H7 (cell line): Measurements from ENCODE around the gene TMEM174. TPM values are rescaled to one million over a fixed set of nuclear protein-coding genes. Genes with fewer than 3 reads are reported as not detected.
"Not testable (repeated sequence)": the region's sequence is repeated elsewhere in the genome, so short reads cannot be mapped to it uniquely, and the experiment has no call there.

Experiments
- DNase-seq: peaks from one replicate; pipeline ENCODE4 v3.0.0; 2012
- H3K27me3 ChIP-seq: 2 replicates; pipeline ENCODE4 v1.6.0; 2011; ENCODE audit warnings: mild to moderate bottlenecking, low read length; ENCODE audit not compliant: control insufficient read depth, insufficient read depth
- H3K36me3 ChIP-seq: replicated peaks from 2 replicates; pipeline ENCODE4 v1.5.1; 2011; ENCODE audit warnings: low read length; ENCODE audit not compliant: control insufficient read depth, insufficient read depth
- H3K4me3 ChIP-seq: 2 replicates; pipeline ENCODE4 v1.5.1; 2011; ENCODE audit warnings: low read depth, mild to moderate bottlenecking, control low read depth, low read length, moderate library complexity; ENCODE audit not compliant: insufficient read depth
- total RNA-seq: library from RNA; depleted of rRNA; stranded (reverse); fragments of >200 nt; shearing (Covaris generic); gene quantifications from 2 replicates; pipeline ENCODE4 v1.2.3, GENCODE V29; 2014; rRNA removed

The TMEM174 gene
- total RNA-seq, 1 experiment from 2014 or later = not detected

DNA sequence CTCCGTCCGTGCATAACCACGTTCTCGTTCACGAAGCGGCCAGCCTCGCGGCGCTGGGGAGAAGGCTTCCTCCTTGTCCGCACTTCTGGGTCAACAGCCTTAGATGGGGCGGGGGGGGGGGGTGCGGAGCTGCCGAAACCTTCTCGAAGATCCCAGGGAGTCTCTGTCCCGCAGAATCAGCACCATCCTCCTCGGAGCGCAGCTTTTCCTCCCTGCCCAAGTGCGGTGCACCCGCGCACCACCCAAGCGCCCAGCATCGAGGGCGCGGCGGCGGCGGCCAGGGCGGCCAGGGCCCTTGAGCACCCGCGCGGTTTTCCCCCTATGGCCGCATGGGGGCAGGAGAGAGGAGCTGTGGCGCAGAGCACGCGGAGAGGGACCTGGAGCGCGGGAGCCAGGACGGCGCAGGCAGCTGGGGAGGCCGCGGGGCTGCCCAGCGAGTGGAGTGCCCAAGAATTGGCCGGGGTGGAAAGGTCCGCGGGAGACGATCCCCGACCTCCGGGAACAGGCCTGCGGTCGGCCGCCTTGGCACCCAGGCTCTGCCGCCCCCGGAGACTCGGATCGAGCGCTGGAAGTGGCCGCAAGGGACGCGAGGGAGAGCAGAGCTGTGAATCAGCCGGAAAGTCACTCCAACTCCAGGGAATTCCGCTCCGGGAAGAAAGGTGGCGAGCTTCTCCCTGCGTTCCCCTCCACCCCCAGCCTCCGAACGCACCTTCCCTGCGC lies 43.1 kb downstream of the TMEM174 start:
- Histone ChIP-seq H3K27me3 (peaks cover 31% of the 10 kb centered on the region), H3K4me3 (peak overlapping the region; percentile 43), H3K36me3 (no peaks in the 10 kb centered on the region)
- peak; percentile 94 for DNase-seq

DNA sequence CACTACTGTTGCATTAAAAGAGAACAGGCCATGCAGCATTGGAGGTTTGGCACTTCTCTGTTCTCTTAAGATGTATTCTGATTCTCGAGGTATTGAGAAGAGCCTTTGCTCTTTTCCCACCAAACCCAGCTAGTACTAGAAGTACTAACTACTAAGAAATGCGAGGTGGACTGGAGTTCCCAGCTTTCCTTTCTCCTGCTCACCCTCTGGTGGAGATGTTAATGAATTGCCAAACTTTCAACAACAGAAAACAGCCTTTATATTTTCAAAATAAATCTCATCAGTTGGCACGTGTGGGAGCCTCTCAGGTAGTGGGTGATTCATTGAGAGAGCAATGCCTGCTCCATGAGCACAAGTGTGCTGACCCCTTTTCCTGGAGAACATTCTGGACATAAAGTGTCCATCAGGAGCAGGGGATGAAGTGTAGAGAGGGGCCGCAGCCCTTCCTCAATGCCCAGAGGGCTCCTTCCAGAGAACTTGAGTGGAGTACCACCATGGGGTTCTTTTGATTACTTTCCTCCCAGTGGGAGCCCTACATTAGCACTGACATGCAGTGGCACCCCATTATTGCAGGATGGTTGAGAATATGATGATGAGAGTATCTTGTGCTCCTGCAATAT lies 45.7 kb downstream of the TMEM174 start:
- no peaks in the 10 kb centered on the region for H3K36me3 ChIP-seq
- peak; percentile 45 for DNase-seq
- H3K27me3 ChIP-seq = peaks cover 31% of the 10 kb centered on the region
- no peak overlapping the region for H3K4me3 ChIP-seq

DNA sequence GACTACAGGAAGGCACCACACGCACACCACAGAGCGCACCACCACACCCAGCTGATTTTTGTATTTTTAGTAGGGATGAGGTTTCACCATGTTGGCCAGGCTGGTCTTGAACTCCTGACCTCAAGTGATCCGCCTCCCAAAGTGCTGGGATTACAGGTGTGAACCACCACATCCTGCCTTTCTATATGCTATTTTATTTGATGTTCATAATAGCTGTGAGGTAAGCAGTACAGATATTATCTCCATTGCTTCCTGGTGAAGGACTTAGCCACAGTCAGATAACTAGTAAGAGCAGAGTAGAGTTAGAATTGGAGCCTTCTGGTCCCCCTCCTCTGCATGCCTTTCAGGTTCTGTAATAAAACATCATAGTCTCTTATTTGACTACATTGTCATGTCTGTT lies 46.3 kb downstream of the TMEM174 start:
- not testable (repeated sequence) for H3K4me3 ChIP-seq, H3K36me3 ChIP-seq, DNase-seq
- peaks cover 31% of the 10 kb centered on the region for H3K27me3 ChIP-seq

DNA sequence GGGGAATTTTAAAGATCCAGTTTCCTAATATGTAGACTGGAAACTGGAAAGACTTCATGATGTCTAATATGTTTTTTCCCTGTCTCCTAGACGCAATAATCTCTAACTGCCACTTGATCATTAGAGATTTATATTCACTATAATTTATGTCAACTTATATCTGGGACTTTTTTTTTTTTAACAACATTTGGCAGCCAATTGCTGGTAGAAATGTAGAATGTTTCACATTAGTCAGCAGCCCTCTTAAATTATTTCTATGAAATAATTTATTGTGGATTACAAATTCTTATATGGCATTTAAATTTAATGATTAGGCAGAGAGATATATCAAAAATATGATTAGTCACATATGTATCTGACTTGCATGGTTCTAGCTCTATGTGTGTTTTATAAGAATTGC lies 48.2 kb downstream of the TMEM174 start:
- Histone ChIP-seq H3K36me3 (no peaks in the 10 kb centered on the region), H3K4me3 (no peak overlapping the region), H3K27me3 (peaks cover 21% of the 10 kb centered on the region)
- DNase-seq = no peak

DNA sequence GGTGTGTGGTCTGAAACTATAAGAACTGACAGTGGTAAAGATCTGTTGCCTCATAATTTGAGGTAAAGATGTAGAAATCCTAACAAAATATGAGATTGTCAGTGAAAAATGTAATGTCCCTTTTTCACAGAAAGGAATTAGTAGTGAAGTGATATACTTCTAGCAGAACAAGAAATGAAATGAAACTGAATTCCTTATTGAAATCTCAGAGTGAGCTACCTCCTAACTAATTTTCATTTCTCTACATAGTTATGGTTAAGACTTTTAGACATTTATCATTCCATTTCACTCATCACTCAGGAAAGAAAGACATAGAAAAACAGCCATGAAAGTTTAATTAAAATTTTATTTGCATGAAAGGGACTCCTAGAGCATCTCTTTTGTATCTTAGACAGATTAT lies 48.7 kb downstream of the TMEM174 start:
- Histone ChIP-seq H3K27me3 (peaks cover 15% of the 10 kb centered on the region), H3K4me3 (no peak overlapping the region), H3K36me3 (no peaks in the 10 kb centered on the region)
- DNase-seq = no peak

DNA sequence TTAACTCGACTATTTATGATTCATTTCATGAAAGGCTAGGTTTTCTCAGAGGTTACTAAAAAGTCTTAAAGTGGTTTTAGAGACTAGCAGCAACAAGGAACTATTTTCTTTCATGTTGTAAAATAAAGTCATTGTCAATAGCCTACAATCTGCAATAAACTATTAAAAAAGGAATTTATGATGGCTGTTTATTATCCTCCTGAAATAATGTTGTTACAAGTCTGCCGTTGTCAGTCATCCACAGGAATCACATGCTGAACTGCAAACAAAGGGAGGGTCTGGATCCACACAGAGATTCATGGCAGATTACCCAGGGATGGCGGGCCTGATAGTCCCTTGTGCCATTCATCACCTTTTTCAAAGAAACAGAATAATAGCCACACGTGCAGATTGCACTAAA lies 49.2 kb downstream of the TMEM174 start:
- no peaks in the 10 kb centered on the region for H3K36me3 ChIP-seq
- no peak for DNase-seq
- H3K27me3 ChIP-seq = peaks cover 11% of the 10 kb centered on the region
- H3K4me3 ChIP-seq = no peak overlapping the region

Other genes starting within 250 kb of the TMEM174 start
- 4.6 and 7.0 TPM in 2 replicates for gene FCHO2, start 217.2 kb upstream of the TMEM174 start, total RNA-seq
- gene TMEM171, start 52.6 kb upstream of the TMEM174 start, total RNA-seq = 2.7 and 4.8 TPM in 2 replicates